Measurements from ENCODE around the gene TAF5. TPM values are rescaled to one million over a fixed set of nuclear protein-coding genes. Genes with fewer than 3 reads are reported as not detected.

Gene TAF5
- 8.3 and 8.5 TPM in 2 replicates for total RNA-seq (2021)
- long read RNA-seq, partial matches to known transcripts: 7 of 9 reads
- long read RNA-seq, other reads (novel, unspliced or antisense): 1 of 9 reads

- no peak within 1 kb of the TSS for H2BK120ac ChIP-seq (ENCODE audit: low read depth, low read length, poor library complexity, severe bottlenecking)
- H3K79me2 ChIP-seq (ENCODE audit: insufficient read depth, low read length): no peaks in the 10 kb centered on the region
- H3K4ac ChIP-seq (ENCODE audit: low read depth, low read length): no peak within 1 kb of the TSS
- H3K9me3 ChIP-seq (ENCODE audit: control insufficient read depth, low read depth, low read length): no peaks in the 10 kb centered on the region
- H3K27me3 ChIP-seq (ENCODE audit: insufficient read depth, low read length): no peaks in the 10 kb centered on the region
- no peak within 1 kb of the TSS for H3K14ac ChIP-seq (ENCODE audit: insufficient read depth, low read length)
- H4K91ac ChIP-seq (ENCODE audit: insufficient read length, low read depth, low read length): no peak within 1 kb of the TSS
- Mint-ChIP-seq H3K27ac (peak within 1 kb of the TSS in 2 of 3 experiments; percentile 77 to 81; a peak in 3 of 7 replicates), H3K36me3 (ENCODE audit: insufficient read depth in 1 of 3, low read depth in 3 of 3) (peaks cover 0 to 2% (median 0%) of the 10 kb centered on the region in 3 experiments; a peak in 1 of 7 replicates), H3K27me3 (ENCODE audit: low read depth) (no peaks in the 10 kb centered on the region), H3K4me1 (peaks cover 2 to 10% of the 10 kb centered on the region in 2 experiments; a peak in 2 of 4 replicates), H3K9me3 (no peaks in the 10 kb centered on the region), H3K4me3 (peak within 1 kb of the TSS; percentile 81 to 92)
- H3K4me1 ChIP-seq (ENCODE audit: insufficient read depth, low read length): no peaks in the 10 kb centered on the region
- H3K27ac ChIP-seq (ENCODE audit: insufficient read length, low read depth, low read length): no peak within 1 kb of the TSS
- TF ChIP-seq CTCF (conservative IDR thresholded peaks at IDR 0.05): no peak
- peak; percentile 95 for DNase-seq
- H3K23ac ChIP-seq (ENCODE audit: insufficient read length, low read depth, low read length): no peak within 1 kb of the TSS
- H4K8ac ChIP-seq (replicated peaks; ENCODE audit: insufficient read length, low read depth, low read length): no peak within 1 kb of the TSS
- H3K9ac ChIP-seq (ENCODE audit: extremely low read depth, insufficient read length, low read length): peak within 1 kb of the TSS; percentile 31
- H3K56ac ChIP-seq (ENCODE audit: insufficient read length, low read depth, low read length): no peak within 1 kb of the TSS
- H4K20me1 ChIP-seq (ENCODE audit: control insufficient read depth, insufficient read depth, insufficient read length): no peaks in the 10 kb centered on the region
- H2AFZ ChIP-seq (ENCODE audit: low read length): no peak within 1 kb of the TSS
- peaks cover 3% of the 10 kb centered on the region for H3K23me2 ChIP-seq (ENCODE audit: insufficient read length, low read depth, low read length, poor library complexity, severe bottlenecking)
- no peak within 1 kb of the TSS for H2BK20ac ChIP-seq (ENCODE audit: low read depth, low read length, poor library complexity, severe bottlenecking)
- no peak within 1 kb of the TSS for H2AK5ac ChIP-seq (ENCODE audit: insufficient read length, low read length)
- H3K18ac ChIP-seq (ENCODE audit: insufficient read length, low read depth, low read length): no peak within 1 kb of the TSS
- H3T11ph ChIP-seq (ENCODE audit: low read length): no peak within 1 kb of the TSS
- no peaks in the 10 kb centered on the region for H3K79me1 ChIP-seq (ENCODE audit: insufficient read depth, low read depth, low read length, poor library complexity, severe bottlenecking)
- H3K4me2 ChIP-seq (ENCODE audit: insufficient read depth, insufficient read length, low read length): peak within 1 kb of the TSS; percentile 53
- no peak within 1 kb of the TSS for H2BK5ac ChIP-seq (ENCODE audit: insufficient read length, low read length)
- no peak within 1 kb of the TSS for H2BK12ac ChIP-seq (ENCODE audit: insufficient read length, low read depth, low read length)
- H2BK15ac ChIP-seq (ENCODE audit: low read depth, low read length): no peak within 1 kb of the TSS
- no peak within 1 kb of the TSS for H4K5ac ChIP-seq (ENCODE audit: insufficient read length, low read depth, low read length)
- WGBS (ENCODE audit: extremely low coverage, insufficient read length, low lambda C conversion rate): no CpG with 5 or more reads among the region's 81 CpGs
These were observed at the start of gene TAF5 for GRCh38 chr10:103367782-103368518. Gene TAF5 (plus strand): TSS chr10:103367976. CDS start chr10:103367990, 14 bp downstream.
